Pancreas (tissue), 10 donors: ENCODE measurements around the gene PACS1. TPM values are rescaled to one million over a fixed set of nuclear protein-coding genes. Genes with fewer than 3 reads are reported as not detected.
"Not testable (repeated sequence)": the region's sequence is repeated elsewhere in the genome, so short reads cannot be mapped to it uniquely, and the experiment has no call there.

ENCODE experiments used
- ATAC-seq, 4 donors: fragments of 200-7000 bp; cut with Tn5 transposase; one replicate each; pipeline versions ENCODE4 v1.8.0 to v1.9.1; 2020; ENCODE audit warnings: mild to moderate bottlenecking in 4 of 4, moderate library complexity in 4 of 4
- DNase-seq, 6 donors: peaks; one replicate each; pipeline ENCODE4 v3.0.0-alpha.2; 2020
- FAIRE-seq: peaks from 2 replicates; lab custom pipeline; 2012; peaks lifted over from hg19 to GRCh38; lab: Jason Lieb, UNC
- H3K27ac ChIP-seq, 4 donors: fragments of 200-600 bp; sonication (generic); 1 replicate in 3 of 4; 2 replicates in 1 of 4; pipeline versions ENCODE4 v1.5.0 to v1.8.0; 2020
- H3K27me3 ChIP-seq, 4 donors: fragments of 200-600 bp; one replicate each; pipeline ENCODE4 v1.8.0; 2021
- H3K36me3 ChIP-seq, 3 donors: fragments of 200-600 bp; sonication (generic) in 1 of 3; one replicate each; pipeline versions ENCODE4 v1.5.0 to v1.8.0; 2020 to 2021
- H3K4me1 ChIP-seq, 3 donors: fragments of 200-600 bp; one replicate each; pipeline ENCODE4 v1.8.0; 2021
- H3K4me3 ChIP-seq, 4 donors: fragments of 200-600 bp; sonication (generic) in 2 of 4; one replicate each; pipeline versions ENCODE4 v1.5.0 to v1.8.0; 2020 to 2021
- H3K9me3 ChIP-seq, 4 donors: fragments of 200-600 bp; one replicate each; pipeline ENCODE4 v1.8.0; 2021
- WGBS, 2 donors: extraction: QIAGEN DNeasy Blood & Tissue Kit; methylation state at CpG; one replicate each; pipeline ENCODE4 v1.1.7; 2013; 5-methylcytosine and 5-hydroxymethylcytosine counted together
- intact Hi-C, 3 donors: fragments of 100-400 bp; cut with DNase I; formaldehyde crosslinking; loops; one replicate each; pipeline versions ENCODE4 v1.11.1 to v1.14.2; 2022
- polyA plus RNA-seq, 2 donors: library from polyadenylated mRNA; stranded (reverse); fragments of 200-250 nt; gene quantifications; one replicate each; pipeline ENCODE4 v1.2.3, GENCODE V29; 2013
- total RNA-seq, 6 donors: library from RNA; stranded (reverse); fragmentation: NEBNext Ultra II Directional in 4 of 6; extraction: Animal tissue kit (Norgen Biotek cat#: 25700) in 4 of 6; gene quantifications; one replicate each; pipeline versions ENCODE4 v1.2.1 to v1.2.4, GENCODE V29; 2021 to 2023
- TF ChIP-seq, protein P1 (sequence below), 4 donors: fragments of 200-600 bp; sonication (generic) in 3 of 4; IDR thresholded peaks; one replicate each; pipeline versions ENCODE4 v1.5.0 to v1.8.0; 2021; ENCODE audit warnings: antibody characterized with exemption in 4 of 4
- donor health status: healthy with polysubstance abuse.
- donor health status: DM: no; HTN: no; CAD: no; lungs with moderate emphysema.
- donor health status: DM: no; HTN: no; CAD: no.
- donor health status: control.
- donor health status: control.
- donor health status: Bipolar disorder and iron deficiency.
- donor health status: DM: yes; HTN: yes; CAD: no.
- donor health status: DM: no; HTN: no; CAD: no.
- donor health status: DM: no; HTN: no; CAD: no.
- donor health status: DM: yes; HTN: yes; CAD: no.

PACS1 gene
- total and polyA plus RNA-seq, 8 donors = 16.9 to 61.0 (median 27.3) TPM

DNA sequence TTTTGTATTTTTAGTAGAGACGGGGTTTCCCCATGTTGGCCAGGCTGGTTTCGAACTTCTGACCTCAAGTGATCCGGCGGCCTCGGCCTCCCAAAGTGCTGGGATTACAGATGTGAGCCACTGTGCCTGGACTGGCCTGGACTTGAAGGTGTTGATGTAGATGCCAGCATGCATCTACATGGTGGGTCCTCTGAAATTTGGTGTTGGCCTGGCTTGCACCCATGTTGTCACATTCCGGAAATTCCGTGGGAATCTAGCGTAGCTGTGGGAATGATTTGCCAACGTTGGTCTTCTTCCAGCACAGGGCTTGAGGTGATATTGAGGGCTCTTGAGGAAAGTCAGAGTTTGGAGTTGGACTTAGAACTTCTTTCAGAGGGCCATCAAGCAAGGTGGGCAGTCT, 6.5 kb downstream of the PACS1 start:
- 70 to 72% methylated on average over 9 of the region's 9 CpGs for WGBS, 2 donors
- DNase-seq (no peak), FAIRE-seq (no peak), ATAC-seq (no peak)
- Histone ChIP-seq H3K27me3 (no peaks in the 10 kb centered on the region), H3K9me3 (no peaks in the 10 kb centered on the region), H3K36me3 (no peaks in the 10 kb centered on the region), H3K27ac (no peak overlapping the region), H3K4me1 (peaks cover 3 to 14% (median 5%) of the 10 kb centered on the region in 3 donors), H3K4me3 (no peak overlapping the region)
- intact Hi-C loops = loop anchor here in 1 of 3 donors (10.0 kb wide), 1 partner anchor 58 kb away; no protein-coding TSS in a partner anchor
- TF ChIP-seq, protein P1, sequence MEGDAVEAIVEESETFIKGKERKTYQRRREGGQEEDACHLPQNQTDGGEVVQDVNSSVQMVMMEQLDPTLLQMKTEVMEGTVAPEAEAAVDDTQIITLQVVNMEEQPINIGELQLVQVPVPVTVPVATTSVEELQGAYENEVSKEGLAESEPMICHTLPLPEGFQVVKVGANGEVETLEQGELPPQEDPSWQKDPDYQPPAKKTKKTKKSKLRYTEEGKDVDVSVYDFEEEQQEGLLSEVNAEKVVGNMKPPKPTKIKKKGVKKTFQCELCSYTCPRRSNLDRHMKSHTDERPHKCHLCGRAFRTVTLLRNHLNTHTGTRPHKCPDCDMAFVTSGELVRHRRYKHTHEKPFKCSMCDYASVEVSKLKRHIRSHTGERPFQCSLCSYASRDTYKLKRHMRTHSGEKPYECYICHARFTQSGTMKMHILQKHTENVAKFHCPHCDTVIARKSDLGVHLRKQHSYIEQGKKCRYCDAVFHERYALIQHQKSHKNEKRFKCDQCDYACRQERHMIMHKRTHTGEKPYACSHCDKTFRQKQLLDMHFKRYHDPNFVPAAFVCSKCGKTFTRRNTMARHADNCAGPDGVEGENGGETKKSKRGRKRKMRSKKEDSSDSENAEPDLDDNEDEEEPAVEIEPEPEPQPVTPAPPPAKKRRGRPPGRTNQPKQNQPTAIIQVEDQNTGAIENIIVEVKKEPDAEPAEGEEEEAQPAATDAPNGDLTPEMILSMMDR (IDR thresholded peaks at IDR 0.05) = no peak

DNA sequence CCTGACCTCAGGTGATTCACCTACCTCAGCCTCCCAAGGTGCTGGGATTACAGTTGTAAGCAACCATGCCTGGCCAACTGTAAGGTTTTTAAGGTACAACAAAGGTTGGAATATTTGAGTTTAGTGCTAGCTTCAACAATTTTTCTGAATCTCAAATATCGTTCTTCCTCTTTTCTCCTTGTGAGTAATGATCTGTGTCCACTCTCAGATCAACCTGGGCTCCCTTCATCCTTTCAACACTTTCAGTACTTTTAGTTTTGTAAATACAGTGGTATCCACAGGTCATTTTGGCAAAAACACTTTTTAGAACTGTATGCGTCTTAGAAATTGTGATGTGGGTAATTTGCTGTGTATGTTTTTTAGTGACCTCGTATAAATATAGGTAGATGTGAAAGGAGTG, 7.9 kb downstream of the PACS1 start:
- H3K27ac ChIP-seq = no peak overlapping the region
- FAIRE-seq = no peak

DNA sequence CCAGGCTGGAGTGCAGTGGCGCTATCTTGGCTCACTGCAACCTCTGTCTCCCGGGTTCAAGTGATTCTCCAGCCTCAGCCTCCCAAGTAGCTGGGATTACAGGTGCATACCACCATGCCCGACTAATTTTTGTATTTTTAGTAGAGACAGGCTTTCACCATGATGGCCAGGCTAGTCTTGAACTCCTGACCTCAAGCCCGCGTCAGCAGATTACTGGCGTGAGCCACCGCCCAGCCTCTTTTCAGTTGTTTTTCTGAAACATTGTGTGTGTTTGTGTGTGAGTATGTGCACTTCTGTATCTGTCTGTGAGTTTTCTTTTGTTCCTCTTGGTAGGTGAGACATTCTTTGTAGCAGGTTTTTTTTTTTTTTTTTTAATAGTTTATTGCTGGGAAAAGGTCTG, 8.9 kb downstream of the PACS1 start:
- not testable (repeated sequence) for H3K27ac ChIP-seq, FAIRE-seq, H3K27me3 ChIP-seq, H3K9me3 ChIP-seq, H3K36me3 ChIP-seq, H3K4me3 ChIP-seq, DNase-seq, ATAC-seq
- 86 to 90% methylated on average over 7 of the region's 7 CpGs for WGBS, 2 donors
- intact Hi-C loops = loop anchor here in 1 of 3 donors (10.0 kb wide), 1 partner anchor 56 kb away; no protein-coding TSS in a partner anchor
- H3K4me1 ChIP-seq = peaks cover 21 to 38% (median 26%) of the 10 kb centered on the region in 3 donors

More for the DNA sequence above, 7.9 kb downstream of the PACS1 start:
- H3K4me1 ChIP-seq = peaks cover 10 to 28% (median 16%) of the 10 kb centered on the region in 3 donors
- H3K36me3 ChIP-seq = no peaks in the 10 kb centered on the region
- TF ChIP-seq, protein P1 (IDR thresholded peaks at IDR 0.05) = no peak
- intact Hi-C loops = loop anchor here in 1 of 3 donors (10.0 kb wide), 1 partner anchor 57 kb away; no protein-coding TSS in a partner anchor
- DNase-seq (no peak), ATAC-seq (no peak)
- no peak overlapping the region for H3K4me3 ChIP-seq
- H3K9me3 ChIP-seq = no peaks in the 10 kb centered on the region
- H3K27me3 ChIP-seq = no peaks in the 10 kb centered on the region
- WGBS, 2 donors = 90 to 92% methylated on average over 3 of the region's 3 CpGs

DNA sequence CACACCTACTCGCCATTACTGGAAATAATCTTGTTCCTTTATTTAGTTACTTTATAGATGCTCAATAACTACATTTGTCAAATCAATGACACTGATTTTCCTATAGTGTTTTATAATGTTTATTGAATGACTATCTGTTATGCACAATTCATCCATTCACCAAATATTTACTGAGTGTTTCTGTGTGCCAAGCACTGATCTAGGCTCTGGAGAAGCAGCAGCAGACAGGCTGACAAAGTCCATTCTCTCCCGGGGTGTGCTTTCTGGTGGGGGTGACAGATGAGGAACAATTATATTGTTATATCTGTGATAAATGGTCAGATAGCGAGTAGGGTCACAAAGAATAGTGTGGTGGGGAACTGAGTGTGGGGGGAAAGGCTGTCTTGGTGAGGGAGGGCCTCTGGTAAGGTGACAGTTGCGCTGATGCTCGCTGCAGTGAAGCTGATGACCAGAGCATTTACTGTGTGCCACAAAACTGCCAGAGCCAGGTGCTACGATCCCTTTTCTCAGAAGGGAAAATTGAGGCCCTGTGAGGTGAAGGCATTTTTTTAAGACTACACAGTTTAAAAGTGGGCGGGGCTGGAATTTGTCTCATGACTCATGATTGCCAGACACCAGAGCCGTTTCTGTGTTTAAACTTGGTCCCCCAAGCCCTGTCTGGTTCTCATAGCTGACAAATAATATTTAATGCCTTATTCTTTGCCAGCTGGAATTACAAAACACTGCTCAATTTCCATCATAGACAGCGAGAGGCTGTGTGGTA, 10.2 kb downstream of the PACS1 start:
- ATAC-seq (peak in 3 of 4 donors; percentile 36 to 74 (median 66)), DNase-seq (peak in 2 of 6 donors; percentile 47 to 62), FAIRE-seq (no peak)
- no peaks in the 10 kb centered on the region for H3K27me3 ChIP-seq
- WGBS, 2 donors = 57 to 58% methylated on average over 9 of the region's 9 CpGs
- no peaks in the 10 kb centered on the region for H3K9me3 ChIP-seq
- peak overlapping the region in 2 of 4 donors; percentile 30 to 60 for H3K27ac ChIP-seq
- no peaks in the 10 kb centered on the region for H3K36me3 ChIP-seq
- H3K4me1 ChIP-seq = peaks cover 28 to 46% (median 37%) of the 10 kb centered on the region in 3 donors
- TF ChIP-seq, protein P1 (IDR thresholded peaks at IDR 0.05) = no peak
- intact Hi-C loops = no loop called here
- no peak overlapping the region for H3K4me3 ChIP-seq

DNA sequence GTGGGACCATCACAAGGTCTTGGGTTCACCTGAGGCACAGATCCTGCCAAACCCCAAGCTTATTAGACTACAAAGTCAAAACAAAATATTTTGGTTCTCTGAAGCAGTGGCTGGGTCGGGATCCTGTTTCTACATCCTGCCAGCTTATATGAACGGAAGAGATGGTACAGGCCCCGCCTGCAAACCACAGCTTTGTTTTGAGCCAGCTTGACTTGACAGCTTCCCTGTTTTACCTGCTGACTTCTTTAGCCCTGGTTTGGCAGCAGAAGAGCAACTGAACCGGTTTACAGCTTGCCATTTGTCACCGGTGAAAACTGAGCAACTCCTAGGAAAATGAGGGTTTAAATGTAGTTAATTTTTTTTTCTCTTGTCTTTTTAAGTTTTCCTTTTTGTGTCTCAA, 11.4 kb downstream of the PACS1 start:
- Histone ChIP-seq H3K4me1 (peaks cover 30 to 51% (median 43%) of the 10 kb centered on the region in 3 donors), H3K27me3 (no peaks in the 10 kb centered on the region), H3K9me3 (no peaks in the 10 kb centered on the region), H3K4me3 (no peak overlapping the region), H3K27ac (peak overlapping the region in 2 of 4 donors; percentile 30 to 60), H3K36me3 (no peaks in the 10 kb centered on the region)
- FAIRE-seq (no peak), ATAC-seq (peak; percentile 63 to 88 (median 84)), DNase-seq (peak in 3 of 6 donors; percentile 45 to 74 (median 67))
- intact Hi-C loops = no loop called here
- TF ChIP-seq, protein P1 (IDR thresholded peaks at IDR 0.05) = no peak
- WGBS, 2 donors = 4 to 5% methylated on average over 5 of the region's 5 CpGs
